ENCODE measurements around the gene ULBP1.
"Not testable (repeated sequence)": the region's sequence is repeated elsewhere in the genome, so short reads cannot be mapped to it uniquely, and the experiment has no call there.

The ULBP1 gene

DNA sequence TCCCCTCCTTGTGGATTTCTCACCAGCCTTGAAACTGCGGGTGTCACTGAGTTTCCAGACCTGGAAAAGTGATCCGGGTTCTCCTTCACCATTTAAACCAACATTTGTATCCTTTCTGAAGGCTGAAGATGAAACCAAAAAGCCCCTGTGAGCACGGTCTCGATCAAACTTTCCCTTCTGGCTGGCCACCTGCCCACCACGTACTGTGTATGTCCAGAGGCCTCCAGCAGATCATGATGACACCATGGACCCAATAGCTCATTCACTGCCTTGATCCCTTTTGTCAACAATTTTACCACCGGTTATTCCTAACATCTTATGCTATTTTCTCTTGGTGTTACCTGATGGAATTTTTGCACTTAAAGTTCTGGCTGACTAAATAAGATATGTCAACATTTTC is 15.6 kb downstream of the ULBP1 start:
- DNase-seq: no peak

DNA sequence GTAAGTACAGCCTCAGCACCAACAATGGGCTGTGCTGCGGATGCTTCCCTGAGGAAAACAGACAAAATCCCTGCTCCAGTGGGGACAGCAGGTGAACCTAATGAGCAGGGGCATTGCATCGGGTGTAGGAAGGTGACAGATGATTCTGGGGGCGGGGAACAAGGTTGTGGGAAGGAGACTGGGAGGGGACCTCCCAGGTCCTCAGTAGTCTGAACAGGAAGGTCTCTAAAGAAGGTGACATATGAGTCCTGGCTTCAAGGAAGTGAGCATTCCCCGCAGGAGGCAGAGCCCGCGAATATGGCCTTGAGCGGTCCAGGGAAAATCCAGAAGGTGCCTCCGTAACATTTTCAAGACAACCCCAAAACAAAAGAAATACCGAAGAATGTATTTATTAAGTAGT is 19.4 kb downstream of the ULBP1 start:
- DNase-seq: no peak

GRCh38 chr6:149984773-149985172 is 21.0 kb downstream of the ULBP1 start:
- no peak for DNase-seq

DNA sequence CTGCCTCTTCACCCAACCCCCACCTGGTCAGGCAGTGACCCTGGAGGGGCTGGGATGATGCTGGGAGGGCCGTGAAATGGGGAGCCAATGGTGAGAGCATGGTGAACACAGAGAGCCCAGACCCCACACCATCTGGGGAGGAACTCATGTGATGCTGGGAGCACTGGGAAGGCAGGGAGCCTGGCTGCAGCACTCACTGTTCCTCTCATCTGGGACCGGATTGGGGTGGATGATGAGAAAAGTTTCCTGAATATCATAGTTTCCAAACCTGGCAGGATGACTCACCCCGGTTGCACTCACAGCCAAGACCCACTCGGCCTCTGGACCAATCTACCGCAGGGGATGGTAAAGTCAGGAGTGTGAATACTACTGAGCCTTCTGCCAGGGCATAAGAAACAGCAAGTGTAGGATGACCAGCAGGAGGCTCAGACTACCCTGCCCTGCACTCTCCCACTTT is 21.8 kb downstream of the ULBP1 start:
- DNase-seq: no peak

DNA sequence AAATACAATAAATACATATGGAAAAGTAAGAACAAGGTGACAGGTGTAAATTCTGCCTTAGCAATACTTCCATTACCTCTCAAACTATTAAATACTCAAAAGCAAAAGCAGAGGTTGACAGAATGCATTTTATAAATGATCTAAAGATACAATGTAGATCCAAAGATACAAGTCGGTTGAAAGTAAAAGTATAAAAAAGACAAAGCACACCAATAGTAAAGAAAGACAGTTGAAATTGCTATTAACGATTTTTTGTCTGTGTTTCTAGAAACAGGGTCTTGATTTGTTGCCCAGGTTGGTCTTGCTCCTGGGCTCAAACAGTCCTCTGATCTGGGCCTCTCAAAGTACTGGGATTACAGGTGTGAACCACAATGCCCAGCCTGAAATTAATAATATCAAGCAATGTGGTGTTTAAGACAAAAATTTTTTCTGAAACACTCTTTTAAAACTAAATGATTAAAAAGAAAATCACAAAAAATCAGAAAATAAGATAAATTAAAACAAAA is 23.9 kb downstream of the ULBP1 start:
- DNase-seq: no peak

- no peak for DNase-seq
Measured at GRCh38 chr6:149988550-149989346, 25.0 kb downstream of the ULBP1 start.

DNA sequence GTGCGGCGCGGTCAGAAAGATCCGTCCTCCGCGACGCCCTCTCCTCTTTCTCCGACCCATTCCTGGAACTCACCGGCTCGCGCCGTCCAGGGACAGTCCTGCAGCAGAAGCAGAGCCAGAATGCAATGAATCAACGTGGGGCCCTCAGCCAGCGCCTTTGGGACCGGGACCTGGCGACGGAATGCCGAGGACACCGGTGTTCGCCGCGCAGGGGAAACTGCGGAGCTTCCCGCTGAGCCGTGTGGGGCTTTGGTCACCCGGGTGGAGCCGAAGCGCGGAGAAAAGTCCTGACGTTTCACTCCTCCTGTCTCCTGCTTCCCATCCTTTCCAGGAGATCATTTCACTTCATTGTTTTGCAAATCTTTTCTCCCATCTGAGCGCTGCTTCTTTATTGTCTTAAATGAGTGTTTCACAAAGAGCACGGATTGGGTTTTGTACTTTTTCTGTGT is 26.5 kb downstream of the ULBP1 start:
- DNase-seq: no peak

- no peak for DNase-seq
Measured at GRCh38 chr6:149990661-149991471, 27.1 kb downstream of the ULBP1 start.

DNA sequence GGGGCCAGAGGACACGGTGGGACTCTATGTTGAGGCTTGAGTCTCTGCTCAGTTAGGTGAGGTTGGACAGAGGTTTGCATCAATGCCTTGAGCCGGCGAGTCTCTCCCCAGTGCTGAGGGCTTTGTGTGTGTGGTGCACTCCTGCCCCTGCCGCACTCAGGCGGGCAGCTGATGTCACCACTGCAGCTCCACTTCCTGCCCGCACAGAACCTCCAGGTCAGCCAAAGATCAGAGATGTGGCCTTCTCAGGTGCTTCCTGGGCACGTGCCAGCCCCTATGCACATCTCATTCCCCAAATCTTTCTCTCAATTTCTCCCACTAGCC is 27.7 kb downstream of the ULBP1 start:
- not testable (repeated sequence) for DNase-seq

GRCh38 chr6:149991838-149992237 is 28.1 kb downstream of the ULBP1 start:
- no peak for DNase-seq

- DNase-seq: no peak
Measured at GRCh38 chr6:149995235-149995750, 31.6 kb downstream of the ULBP1 start.

DNA sequence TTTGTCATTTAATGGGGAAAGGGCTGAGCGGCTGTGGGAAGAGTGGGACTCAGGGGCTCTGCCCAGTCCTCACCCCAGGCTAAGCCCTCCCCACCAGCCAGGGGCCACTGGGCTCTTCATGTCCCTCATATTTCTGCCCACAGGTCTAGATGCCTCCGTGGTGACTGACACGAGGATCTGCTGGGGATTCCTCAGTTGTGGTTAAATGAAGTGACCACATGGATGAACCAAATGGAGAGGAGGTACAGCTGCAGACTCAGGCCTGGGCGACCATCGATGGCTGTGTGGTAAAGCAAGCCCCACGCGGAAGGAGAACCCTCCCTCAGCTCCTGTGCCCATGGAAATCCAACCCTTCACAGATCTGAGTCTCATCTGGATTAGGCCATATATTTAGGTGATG is 32.2 kb downstream of the ULBP1 start:
- DNase-seq: no peak

GRCh38 chr6:149999636-150000035 is 35.9 kb downstream of the ULBP1 start:
- no peak for DNase-seq

DNA sequence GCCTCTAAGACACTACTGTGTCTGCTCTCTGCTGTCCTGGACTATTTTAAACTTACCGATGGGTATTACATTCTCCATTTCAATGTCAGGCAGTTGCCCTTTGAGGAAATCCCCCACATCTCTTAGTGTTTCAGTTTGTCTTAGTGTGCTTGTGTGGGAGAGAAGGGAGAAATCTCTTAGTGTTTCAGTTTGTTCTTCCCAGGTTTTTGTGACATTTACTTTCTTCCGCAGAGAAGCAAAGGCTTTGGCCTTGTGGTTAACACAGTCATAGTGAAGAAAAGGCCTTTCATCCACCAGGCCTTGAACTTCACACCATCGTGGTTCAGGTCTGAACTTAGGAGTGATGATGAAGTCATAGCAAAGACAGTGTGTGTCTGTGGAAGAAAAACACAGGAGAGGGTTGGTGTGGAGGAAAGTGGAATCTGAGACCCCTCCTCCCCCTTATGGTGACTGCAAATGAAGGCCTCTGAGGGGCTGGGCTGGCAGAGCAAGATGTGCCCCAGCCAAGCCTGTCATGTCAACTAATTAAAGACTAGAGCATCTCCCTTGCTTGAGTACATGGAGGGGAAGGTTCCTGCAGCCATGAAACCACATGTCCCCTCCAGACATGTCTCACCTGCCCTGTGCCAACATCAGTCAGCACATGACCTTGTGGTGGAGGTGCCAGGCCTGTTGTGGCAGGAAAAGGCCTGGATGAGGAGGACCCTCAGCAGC is 37.7 kb downstream of the ULBP1 start:
- DNase-seq: no peak

DNA sequence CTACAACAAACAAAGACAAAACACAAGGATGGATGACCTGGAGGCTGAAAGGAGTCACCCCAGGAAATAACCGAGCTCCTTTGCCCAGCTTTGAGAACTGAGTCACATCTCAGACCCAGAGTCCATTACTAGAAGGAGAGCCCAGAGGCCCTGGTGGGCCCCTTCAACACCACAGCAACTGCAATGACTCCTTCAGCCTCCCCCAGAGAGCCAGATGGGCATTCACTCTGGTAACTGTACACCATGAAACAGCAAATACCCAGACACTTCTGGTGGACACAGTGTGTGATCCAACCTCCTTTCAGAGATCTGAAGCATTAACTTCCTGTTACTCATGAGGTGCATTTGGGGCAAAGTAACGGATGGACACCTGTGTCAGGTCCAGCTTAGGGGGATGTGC is 39.0 kb downstream of the ULBP1 start:
- no peak for DNase-seq

GRCh38 chr6:150003599-150003998 is 39.9 kb downstream of the ULBP1 start:
- not testable (repeated sequence) for DNase-seq

DNA sequence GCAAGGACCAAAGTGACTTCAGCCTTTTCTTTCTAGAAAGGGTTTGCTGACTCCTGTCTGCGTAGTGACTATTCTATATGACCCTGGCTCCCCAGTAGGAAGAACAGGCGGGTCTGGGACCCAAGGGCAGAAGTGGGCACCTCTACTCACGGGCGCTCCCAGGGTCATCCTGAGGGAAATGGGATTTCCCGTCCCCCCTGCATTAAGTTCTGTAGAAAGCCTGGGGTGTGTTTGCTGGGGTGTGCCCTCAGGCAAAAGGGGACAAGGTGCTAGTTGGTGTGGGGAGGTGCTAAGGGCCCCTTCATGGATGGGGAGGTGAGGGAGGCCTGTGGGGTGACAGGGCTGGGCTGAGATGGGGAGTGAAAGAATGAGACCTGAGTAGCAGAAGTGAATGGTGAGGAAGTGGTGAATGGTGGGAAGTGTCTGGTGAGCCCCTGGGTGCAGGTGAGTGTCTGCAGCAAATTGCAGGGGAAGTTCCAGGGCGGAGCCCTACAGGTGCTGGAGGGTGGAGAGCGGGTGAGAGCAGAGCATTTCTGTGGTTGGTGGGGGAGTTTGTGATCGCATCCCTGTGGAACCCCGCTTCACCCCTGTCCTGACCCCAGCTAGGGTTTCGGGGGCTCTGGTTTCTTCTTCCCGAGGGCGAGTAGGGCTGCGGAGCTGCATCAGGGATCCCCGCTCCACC is 40.5 kb downstream of the ULBP1 start:
- DNase-seq: no peak

DNA sequence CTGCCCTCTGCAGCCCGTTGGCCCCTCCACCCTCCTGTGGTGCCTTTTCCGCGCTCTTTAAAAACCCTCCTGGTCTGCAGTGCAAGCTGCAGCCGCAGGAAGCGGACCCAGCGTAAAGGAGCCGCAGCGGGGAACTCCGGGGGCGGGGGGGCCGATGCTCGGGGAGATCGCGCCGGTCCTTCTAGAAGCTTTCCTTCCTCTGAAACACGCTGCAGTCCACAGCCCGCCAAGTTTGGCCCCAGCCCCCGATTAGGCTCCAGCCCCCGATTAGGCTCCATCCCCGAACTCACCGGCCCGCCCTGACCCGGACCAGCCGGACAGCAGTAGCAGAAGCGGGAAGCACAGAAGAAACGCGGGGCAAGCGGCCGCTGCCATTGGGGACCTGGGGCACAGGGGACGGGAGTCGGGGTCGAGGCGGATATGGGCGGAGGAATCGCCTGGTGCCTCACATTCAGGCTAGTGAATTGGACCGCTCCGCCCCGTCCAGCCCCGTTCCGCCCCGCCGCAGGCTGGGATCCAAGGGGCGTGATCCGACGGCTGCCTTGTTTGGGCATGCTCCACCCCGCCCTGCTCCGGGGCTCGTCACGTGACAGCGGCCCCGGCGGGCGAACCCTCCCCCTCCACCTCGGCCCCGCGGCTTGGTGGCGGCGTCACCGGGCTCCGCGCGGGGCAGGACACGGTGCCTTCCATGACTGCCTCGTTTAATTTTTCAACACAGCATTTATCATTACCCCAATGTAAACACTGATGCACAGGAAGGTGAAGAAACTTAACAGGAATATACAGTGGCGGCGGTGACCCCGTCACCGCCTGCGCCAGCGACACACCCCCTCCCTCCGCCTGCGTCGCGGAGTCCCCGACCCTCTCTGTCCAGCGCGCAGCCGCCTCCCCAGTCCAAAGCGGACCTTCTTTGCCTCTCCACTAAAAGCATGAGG is 41.3 kb downstream of the ULBP1 start:
- peak; percentile 92 to 93 for DNase-seq

DNA sequence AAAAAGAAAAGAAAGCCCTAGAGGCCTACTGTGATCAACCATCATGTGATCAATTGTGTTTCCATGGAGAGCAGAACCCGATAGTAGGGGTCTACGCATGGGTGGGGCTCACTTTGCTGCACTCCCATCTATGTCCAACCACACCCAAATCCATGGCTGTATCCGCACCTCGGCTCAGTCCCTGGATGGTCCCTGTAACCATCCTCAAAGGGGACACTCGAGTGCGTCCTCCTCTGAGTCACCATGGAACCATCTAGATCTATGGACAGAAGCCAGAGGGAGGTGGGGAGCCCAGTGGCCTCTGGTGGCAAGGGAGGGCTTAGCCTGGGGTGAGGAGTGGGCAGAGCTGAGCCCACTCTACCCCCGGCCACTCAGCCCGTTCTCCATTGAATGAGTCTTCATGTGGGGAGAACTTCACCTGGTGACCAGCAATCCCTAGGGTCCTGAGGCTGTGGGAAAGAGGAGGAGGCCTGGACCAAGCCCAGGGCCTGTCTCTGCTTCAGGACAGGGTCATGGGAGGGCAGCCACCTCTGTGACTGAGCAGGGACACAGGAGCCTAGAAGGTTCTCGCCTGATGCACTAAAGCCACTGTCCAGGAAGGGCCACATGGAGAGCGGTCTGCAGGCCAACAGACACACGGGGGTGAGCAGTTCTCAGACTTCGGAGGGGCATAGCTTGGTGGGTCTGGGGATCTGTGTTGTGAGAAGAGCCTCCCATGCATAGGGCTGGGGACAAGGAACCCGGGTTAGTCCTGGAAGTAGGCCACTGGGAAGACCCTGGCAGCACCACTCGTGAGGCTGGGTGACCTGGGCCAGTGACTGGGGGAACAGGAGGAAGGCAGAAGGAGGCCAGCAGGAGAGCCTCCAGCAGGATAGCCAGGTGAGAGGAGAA is 42.3 kb downstream of the ULBP1 start:
- DNase-seq: no peak

DNA sequence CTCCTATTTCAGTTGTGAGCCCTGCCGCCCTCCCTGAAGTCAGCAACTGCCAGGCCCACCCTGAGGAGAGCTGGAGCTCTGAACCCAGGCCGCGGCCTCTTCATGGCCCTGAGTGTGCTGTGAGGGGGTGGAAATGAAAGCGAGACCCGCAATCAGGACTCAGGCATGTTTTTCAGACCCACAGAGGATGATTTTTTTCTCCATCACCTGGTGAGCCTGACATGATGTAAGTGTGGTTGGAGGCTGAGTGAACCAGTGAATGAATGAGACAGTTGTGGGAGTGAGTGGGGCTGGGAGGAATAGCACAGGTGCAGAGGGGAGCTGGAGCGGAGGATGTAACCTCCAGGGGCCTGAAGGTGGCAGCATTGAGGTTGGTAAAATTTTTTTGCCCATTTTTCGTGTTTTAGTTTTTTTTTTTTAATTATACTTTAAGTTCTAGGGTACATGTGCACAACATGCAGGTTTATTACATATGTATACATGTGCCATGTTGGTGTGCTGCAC is 43.3 kb downstream of the ULBP1 start:
- DNase-seq: peak; percentile 38 to 45

Data from AML-193 (cell line).